ENCODE results near the gene ZMIZ1.
"Not testable (repeated sequence)": the region's sequence is repeated elsewhere in the genome, so short reads cannot be mapped to it uniquely, and the experiment has no call there.

ZMIZ1 gene

DNA sequence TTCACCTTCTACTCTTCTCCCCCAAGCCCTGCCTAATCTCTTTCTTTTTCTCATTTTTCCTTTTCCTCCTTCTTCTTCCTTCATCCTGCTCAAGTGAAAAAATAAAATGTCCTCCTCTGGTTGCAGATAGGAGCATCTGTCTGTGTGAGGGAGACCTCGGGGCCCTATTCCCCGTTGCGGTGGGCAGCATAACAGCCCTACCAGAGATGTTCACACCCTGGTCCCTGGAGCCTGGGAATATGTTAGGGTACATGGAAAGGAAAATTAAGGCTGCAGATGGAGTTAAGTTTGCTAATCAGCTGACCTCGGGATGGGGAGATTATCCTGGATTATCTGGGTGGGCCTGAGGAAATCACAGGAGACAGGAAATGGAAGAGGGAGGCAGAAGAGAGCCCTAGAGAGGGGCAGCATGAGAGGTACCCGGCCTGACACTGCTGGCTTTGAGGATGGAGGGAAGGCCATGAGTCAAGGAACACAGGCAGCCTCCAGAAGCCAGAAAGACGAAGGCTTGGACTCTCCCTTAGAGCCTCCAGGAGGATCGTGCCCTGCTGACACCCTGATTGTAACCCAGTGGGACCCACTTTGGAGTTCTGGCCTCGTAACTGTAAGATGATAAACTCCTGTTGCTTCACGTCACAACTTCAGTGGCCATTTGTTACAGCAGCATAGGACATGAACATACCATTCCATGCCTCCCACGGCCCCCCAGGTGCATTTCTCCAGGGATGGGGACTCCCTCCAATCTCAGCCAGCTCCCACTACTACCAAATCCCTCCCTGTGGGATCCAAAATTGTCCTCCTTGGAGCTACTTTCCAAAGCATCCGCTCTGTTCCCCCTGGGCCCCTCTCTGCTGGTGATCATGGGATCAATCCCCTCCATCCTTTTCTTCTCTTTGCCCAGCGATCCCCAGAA lies 39.0 kb upstream of the ZMIZ1 start:
- no peak for DNase-seq (ENCODE audit: low spot score)

DNA sequence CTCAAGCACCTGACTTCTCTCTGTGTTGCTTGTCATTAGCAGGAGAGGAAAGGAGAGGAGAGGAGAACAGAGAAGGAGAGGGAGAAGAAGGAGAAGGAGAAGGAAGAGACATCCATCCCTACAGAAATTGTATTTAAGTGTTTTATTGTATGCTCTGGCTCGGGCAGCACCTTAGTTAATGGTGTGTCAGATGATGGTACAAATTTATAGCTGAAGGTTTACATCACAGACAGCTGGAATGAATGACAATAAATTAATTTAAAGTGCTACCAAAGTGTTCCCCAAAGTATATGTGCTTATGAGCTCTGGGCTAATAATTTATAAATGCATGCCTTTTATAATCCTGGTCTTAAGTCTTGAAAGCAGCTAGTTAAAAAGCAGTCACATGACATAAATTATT lies 38.1 kb upstream of the ZMIZ1 start:
- no peak for DNase-seq (ENCODE audit: low spot score)

DNA sequence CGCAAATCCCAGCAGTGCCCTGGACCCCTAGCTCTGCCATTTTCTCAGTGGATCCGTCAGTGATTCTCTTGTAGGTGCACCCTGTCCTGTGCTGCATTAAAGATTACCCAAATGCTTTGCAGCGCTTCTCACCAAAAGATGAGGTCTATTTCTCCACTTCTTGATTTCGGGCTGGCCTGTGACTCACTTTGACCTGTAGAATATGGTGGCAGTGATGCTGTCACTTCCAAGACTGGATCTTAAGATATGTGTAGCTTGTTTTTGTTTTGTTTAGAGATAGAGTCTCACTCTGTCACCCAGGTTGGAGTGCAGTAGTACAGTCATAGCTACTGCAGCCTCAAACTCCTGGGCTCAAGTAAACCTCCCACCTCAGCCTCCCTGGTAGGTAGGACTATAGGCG lies 37.0 kb upstream of the ZMIZ1 start:
- no peak for DNase-seq (ENCODE audit: low spot score)

DNA sequence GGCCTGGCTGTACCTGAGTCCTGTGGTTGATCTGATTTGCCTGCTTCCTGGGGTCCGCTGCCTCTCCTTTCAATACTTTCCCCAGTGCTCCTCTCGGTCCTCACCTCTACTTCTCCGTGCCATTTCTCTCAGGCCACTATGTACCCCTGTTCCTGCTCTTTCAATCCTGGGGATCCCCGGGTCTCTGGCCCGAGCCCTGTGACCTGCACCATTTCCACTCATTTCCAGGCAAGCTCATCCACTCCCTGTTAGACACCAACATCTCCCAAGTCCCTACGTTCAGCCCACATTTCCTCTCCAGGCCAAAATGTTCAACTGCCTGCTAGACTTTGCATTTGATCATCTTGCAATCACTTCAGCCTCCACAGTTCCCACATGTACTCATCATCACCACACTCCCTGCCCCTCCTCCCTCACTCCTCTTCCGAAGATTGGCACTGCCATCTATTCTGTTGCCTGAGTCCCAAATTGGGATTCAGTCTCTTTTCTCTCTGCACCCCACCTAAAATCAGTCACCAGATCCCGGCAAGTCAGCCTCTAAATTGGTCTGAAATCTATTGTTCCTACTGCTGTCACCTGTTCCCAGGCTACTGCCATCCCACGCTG lies 34.4 kb upstream of the ZMIZ1 start:
- no peak for DNase-seq (ENCODE audit: low spot score)

DNA sequence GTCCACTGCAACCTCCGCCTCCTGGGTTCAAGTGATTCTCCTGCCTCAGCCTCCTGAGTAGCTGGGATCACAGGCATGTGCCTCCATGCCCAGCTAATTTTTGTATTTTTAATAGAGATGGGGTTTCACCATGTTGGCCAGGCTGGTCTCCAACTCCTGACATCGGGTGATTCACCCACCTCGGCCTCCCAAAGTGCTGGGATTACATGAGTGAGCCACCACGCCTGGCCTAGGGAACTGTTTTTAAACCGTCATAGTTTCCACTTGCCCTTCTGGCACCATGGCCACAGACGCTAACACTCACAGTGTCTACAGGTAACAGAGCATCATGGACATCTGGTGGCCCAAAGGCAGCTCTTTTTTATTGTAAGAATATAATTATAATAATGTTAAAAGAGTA lies 32.4 kb upstream of the ZMIZ1 start:
- not testable (repeated sequence) for DNase-seq (ENCODE audit: low spot score)

DNA sequence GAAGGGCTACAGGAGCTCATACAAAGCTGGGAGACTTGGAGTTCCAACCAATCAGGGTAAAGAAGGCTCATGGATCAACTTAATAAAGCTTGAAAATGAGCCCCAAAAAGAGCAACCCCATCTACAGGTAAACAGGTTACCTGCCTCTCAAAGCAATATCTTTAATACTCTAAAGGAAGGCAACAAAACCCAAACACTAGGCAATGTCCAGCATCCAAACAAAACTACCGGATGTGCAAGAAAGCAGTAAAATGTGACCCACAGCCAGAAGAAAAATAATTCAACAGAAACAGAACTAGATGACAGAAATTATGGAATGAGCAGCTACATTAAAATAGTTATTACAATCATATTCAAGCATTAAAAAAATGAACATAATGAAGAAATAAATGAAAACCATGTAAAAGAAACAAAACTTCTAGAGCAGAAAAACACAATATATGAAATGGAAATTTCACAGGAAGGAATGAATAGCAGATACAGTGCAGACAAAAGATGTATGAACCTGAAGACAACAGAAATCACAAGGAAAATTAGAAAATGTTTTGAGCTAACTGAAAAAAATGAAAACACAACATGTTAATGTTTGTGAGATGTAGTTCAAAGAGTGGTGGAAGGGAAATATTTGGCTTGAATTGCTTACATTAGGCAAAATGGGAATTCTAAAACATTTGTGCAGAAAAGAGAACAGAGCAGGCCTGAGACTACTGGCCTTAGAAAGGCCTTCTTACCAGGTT lies 30.5 kb upstream of the ZMIZ1 start:
- DNase-seq (ENCODE audit: low spot score) = no peak

DNA sequence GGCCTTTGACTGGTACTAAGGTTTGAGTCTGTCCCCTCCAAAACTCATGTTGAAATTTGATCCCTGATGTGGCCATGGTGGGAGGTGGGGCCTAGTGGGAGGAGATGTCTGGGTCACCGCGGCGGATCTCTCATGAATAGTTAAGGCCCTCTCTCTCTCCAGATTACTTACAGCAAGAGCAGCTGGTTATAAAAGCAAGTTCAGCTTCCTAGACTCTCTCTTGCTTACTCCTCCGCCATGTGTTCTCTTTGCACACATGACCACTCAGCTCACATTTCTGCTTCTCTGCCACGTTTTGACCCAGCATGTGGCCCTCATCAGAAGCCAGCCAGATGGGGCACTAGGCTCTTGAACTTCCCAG lies 29.9 kb upstream of the ZMIZ1 start:
- no peak for DNase-seq (ENCODE audit: low spot score)

DNA sequence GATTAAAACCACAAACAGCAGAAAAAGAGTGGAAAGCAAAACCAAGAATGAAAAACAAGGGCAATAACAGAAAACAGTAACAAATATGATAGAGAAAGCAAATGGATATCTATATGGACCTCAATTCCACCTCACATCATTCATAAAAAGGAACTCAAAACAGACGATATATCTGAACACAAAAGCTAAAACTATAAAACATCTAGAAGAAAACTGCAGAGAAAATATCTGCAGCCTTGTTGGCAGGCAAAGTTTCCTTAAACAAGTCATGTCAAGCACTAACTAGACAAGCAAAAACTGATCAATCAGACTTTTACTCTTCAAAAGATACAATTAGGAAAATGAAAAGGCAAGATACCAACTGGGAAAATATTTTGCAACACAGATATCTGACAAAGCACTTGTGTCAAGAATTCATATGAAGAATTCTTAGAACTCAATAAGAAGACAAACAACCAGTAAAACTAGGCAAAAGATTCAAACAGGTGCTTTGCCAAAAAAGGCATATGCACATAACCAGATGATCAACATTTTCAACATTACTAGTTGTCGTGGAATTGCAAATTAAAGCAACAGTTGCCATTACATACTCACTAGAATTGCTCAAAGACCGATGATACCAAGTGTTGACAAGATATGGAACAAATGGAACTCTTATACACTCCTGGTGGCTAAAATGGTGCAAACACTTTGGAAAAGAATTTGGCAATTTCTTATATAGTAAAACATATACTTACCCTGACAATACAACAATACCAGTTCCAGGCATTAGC lies 25.9 kb upstream of the ZMIZ1 start:
- DNase-seq (ENCODE audit: low spot score) = no peak

DNA sequence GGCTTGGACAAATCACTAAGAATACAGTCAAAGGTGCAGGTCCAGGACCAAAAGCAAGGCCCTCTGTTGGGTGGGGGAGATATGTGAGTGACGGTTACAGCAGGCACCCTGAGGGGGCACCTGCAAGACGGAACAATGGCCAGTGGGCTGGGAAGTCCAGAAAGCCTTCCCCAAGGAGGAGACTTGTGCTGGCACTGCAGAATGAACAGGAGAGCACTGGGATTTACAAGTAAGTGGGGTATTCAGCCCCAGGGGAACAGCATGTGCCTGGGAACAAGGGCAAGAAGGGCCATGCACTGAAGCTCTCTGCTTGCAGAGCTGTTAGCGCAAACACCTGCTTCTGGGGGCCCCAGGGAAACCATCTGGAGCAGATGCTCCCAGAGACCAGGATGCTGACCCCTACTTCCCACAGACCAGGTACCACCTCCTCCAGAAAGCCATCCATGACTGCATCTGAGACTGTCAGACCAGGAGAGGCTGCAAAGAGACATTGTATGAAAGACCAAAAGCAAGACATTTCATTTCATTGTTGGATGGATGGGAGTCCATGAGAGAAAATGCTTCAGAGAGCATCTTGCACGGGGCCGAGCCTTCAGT lies 24.6 kb upstream of the ZMIZ1 start:
- no peak for DNase-seq (ENCODE audit: low spot score)

DNA sequence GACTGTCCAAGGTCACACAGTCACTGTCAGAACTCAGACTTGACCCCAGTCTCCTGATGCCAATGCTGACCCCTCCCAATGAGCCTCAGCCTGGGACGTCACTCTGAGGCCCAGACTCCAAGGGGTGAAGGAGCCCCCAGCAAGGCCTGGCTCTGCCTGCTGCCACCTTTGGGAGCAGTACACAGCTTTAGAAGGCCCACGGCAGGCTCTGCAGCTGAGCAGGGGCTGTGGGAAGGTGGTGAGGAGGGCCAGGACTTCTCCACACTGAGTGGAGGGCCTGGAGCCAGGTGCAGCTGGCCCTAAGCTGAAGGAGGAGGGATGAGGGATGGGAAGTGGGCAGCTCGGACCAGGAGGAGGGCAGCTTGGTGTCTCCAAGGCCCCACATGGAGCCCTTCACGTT lies 23.9 kb upstream of the ZMIZ1 start:
- no peak for DNase-seq (ENCODE audit: low spot score)

DNA sequence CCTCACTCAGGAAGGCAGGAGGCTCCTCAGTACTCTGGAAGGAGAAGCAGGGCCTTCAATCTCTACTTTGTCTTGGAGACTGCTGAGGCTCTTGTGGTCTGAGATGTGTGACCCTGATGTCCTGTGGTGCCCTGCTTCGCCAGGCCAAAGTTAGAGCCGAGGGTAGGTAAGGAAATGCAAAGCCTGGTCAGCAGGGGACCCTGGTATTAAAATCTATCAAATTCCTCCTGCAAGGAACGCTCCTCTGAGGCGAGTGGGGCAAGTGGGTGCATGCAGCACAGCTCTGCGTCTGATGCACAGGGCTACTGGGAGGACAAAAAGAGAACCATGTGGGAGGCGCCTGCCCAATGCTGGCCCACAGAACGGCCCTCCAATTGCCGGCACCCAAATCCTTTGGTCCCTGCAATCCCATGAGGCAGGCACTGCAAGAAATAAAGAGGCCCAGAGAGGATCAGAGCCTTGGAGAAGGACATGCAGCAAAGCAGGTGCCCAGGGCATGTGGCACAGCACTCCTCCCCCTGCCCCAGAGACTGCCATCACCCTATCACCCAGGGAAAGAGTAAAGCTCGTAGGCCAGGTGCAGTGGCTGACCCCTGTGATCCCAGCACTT lies 23.1 kb upstream of the ZMIZ1 start:
- no peak for DNase-seq (ENCODE audit: low spot score)

DNA sequence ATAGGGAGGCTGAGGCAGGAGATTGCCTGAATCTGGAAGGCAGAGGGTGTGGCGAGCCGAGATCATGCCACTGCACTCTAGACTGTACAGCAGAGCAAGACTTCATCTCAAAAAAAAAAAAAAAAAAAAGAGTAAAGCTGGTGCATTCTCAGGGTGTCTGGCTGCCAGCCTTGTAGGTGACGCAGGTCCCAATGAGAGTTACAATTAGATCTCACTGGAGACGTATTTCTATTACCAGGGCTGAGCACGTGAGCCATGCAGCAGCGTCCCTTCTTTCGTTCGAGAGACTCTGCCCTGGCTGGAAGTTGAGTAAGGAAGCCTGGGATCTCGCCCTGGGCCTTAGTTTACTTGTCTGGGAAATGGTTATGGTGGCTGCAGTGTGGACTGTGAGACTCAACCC lies 22.4 kb upstream of the ZMIZ1 start:
- no peak for DNase-seq (ENCODE audit: low spot score)

DNA sequence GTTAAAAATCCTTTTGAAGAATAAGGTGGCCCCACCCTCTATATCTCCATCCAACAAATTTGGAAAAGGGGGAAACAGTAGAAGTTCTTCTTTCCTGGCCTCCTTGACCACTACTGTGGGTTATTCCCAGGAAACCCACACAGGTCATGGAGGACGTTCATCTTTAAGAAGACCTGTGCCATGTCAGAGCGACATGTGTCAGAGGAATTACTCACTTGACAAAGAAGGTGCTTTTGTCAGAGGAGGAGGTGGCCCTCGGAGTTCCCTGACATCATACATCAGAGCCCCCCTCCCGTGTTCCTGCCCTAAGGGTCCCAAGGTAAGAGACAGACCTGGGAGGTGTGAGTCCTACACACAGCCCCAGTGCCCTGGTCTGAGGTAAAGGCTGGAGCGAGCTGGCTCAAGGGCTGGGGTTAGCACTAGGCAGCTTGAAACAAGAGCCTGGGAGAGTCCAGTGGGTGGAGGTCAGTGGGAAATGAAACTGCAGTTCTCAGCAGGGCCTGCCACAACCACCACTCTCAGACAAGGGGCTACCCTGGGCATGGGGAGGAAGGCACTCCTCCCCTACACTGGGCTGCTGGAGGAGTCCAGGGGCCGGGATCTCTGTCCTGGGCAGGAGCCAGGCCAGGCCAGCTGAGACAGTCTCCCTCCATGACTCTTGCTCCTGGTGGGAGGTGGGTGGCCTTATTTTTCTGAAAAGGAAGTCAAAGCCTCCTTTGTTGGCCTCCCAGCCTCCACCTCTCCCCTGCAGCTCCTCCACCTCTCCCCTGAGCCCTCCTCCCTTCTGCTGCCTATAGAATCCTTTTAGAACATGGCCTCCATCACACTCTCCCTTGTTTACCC lies 21.8 kb upstream of the ZMIZ1 start:
- DNase-seq (ENCODE audit: low spot score) = peak; percentile 48

DNA sequence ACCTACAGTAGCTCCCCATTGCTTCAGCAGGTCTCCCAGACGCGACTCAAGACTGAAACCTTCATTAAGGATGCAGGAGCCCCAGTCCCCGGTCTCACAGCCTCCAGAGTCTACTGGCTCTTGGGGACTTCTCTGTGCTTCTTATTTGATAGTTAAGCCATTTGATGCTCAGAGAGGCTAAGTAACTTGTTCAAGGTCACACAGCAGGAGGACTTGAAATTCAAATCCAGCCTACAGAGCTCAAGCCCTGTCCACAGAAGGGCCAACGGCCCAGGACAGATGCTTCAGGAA lies 21.2 kb upstream of the ZMIZ1 start:
- no peak for DNase-seq (ENCODE audit: low spot score)

DNA sequence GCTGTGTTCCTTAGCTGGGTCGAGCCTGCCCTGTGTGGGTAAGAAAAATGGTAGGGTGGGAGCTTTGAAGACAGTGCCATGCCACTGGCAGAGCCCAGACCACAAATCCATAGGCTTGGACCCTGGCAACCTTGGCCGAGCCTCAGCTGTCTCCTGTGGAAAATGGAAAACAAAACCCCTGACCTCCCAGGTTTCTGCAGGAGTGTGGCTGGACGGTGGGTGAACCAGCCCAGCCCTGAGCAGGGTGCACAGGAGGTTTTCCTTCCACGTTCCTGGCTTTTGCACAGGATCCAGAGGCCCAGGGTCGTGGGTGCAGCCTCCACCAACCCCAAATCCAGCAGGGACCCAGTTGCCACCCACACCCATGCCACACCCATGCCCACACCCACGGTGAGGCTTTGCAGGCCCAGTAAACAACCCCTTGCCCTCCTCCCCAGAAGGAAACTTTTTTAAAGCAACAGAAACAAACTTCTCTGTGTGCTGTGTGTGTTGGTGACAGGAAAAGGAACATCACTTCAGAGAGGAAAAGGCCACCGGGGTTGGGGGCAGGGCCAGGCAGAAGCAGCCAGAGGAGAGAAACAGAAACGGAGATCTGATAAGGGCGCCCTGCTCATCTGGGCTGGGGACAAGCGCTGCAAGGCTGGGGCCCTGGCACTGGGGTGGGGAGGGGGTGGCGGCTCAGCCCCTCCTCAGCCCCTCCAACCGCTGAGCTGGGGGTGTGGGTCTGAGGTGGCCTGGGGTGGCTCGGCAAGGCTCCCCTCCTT lies 20.7 kb upstream of the ZMIZ1 start:
- no peak for DNase-seq (ENCODE audit: low spot score)

DNA sequence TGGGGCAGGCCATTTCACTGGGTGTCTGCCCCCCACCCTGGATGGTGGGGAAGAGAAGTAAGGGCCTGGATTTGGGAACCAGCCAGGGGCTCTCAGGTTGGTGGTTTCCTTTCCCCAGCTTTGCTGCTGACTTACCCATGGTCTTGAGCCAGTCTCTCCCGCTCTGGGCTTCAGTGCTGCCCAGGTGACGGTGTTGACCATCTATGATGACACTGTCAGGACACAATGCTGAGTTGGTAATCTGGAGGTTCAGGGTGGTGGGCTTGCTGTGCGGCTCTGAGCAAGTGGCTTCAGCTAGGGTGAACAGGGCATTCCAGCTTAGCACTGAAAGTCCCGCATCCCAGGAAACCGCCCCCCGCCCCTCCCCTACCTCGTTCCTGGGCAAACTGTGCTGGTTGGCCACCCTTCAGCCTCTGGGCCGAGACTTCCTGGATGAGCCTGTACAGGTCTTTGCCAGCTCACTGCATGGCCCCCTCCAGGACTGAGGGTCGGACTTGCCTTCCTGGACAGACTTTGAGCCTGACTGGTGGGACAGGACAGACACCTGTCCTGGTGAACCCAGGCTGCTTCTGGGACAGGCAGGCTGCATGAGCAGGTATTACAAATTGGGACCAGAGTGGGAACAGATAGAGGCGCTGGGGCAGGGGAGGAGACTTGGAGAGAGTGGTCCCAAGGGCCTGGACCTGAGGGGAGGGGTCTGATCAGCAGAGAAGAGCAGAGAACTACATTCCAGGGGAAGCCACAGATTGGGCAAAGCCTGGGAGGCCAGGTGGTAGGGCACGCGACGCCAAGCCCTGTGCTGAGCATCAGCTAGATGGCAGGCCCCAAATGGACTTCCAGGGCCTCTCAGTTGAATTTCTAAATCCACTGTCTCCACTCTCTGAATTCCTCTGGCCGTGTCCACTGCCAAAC lies 19.9 kb upstream of the ZMIZ1 start:
- DNase-seq (ENCODE audit: low spot score) = no peak

DNA sequence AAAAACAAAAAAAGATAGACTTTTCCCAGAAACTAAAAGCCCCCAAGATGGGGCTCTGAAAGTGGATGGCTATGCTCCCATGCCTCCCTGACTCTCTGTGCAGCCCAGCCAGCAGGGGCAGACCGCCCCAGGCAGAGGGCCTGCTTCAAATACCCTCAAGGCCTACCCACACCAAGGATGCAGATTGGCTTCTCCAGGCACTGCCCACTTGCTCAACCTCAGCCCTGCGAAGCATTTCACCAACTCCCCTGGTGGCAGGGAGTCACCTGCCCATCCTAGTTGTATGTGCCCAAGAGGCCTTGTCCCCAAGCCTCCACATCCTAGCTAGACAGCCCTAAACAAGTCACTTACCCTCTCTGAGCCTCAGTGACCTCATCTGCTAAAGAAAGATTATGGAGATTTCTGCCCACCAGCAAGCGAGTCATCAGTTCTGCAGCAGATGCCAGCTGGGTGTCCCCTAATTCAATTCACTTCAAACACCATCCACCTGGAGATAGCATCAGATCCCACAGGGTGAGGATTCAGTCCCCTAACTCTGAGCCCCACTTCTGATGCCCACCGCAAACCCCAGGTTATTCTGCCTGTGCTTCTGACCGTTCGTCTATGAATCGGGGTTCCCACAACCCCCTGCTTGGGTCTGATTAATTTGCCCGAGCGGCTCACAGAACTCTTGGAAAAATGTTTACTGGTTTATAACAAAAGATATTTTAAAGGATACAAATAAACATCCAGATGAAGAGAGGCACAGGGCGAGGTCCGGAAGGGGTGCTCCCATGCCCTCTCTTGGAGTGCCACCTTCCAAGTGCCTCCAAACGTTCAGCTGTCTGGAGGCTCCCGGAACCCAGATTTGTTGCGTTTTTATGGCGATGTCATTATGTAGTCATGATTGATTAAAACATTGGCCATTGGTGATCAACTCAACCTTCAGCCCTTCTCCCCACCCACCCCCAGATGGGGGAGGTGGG lies 18.6 kb upstream of the ZMIZ1 start:
- no peak for DNase-seq (ENCODE audit: low spot score)
